Spleen (tissue), 7 donors: ENCODE measurements around the gene SORBS2.

Source experiments
- POLR2A ChIP-seq, 3 donors: fragments of 450-650 bp; IDR thresholded peaks; one replicate each; pipeline ENCODE4 v1.5.1; 2017; ENCODE audit warnings: antibody characterized with exemption in 3 of 3, mild to moderate bottlenecking in 1 of 3
- POLR2AphosphoS5 ChIP-seq, 3 donors: sonication (generic); formaldehyde crosslinking; IDR thresholded peaks; one replicate each; pipeline ENCODE4 v1.5.1; 2017; ENCODE audit warnings: antibody characterized with exemption in 3 of 3
- TF ChIP-seq, protein P1 (sequence below), 11 experiments: fragments of 200-600 bp in 7 of 11; fragments of 450-650 bp in 4 of 11; sonication (generic) in 4 of 11; IDR thresholded peaks in 8 of 11; conservative IDR thresholded peaks in 3 of 11; 1 replicate in 7 of 11; 2 replicates in 4 of 11; pipeline versions ENCODE4 v1.4.0 to v1.8.0; 2016 to 2021; ENCODE audit warnings: antibody characterized with exemption in 11 of 11, inconsistent platforms in 4 of 11, mild to moderate bottlenecking in 1 of 11
- donor health status: DM: no; HTN: no; CAD: no; lungs with moderate emphysema.
- donor health status: DM: no; HTN: no; CAD: no.
- donor health status: DM: no; HTN: no; CAD: no.

DNA sequence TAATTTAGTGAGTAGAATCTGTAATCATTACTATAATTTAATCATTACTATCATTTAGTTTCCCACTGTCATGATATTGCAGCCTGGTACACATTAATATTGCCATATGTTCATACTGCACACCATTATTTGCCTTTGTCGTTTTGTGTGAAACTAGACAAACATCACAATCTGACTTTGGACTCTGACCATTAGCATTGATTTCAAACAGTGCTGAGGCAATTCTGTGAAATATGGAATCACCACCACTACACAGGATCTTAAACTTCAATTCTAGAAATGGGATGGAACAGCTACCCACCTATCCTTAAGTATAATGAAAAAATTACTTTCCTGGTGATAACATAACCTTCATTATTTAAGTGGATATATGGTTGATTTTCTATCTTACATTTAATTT is 98.3 kb downstream of the SORBS2 start:
- TF ChIP-seq, protein P1, sequence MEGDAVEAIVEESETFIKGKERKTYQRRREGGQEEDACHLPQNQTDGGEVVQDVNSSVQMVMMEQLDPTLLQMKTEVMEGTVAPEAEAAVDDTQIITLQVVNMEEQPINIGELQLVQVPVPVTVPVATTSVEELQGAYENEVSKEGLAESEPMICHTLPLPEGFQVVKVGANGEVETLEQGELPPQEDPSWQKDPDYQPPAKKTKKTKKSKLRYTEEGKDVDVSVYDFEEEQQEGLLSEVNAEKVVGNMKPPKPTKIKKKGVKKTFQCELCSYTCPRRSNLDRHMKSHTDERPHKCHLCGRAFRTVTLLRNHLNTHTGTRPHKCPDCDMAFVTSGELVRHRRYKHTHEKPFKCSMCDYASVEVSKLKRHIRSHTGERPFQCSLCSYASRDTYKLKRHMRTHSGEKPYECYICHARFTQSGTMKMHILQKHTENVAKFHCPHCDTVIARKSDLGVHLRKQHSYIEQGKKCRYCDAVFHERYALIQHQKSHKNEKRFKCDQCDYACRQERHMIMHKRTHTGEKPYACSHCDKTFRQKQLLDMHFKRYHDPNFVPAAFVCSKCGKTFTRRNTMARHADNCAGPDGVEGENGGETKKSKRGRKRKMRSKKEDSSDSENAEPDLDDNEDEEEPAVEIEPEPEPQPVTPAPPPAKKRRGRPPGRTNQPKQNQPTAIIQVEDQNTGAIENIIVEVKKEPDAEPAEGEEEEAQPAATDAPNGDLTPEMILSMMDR (IDR thresholded peaks at IDR 0.05 in 8 of 11, conservative IDR thresholded peaks at IDR 0.05 in 3 of 11), result no peak
- TF ChIP-seq POLR2AphosphoS5 (IDR thresholded peaks at IDR 0.05) (no peak), POLR2A (IDR thresholded peaks at IDR 0.05) (no peak)
